GM15510 (cell line): ENCODE data around the gene PGLYRP1.

Source experiments
- POLR2A ChIP-seq: IDR thresholded peaks from 3 replicates; pipeline ENCODE4 v1.6.1; 2011; ENCODE audit warnings: borderline replicate concordance; ENCODE audit not compliant: insufficient read length; ENCODE audit errors: extremely low read depth

Gene PGLYRP1, protein sequence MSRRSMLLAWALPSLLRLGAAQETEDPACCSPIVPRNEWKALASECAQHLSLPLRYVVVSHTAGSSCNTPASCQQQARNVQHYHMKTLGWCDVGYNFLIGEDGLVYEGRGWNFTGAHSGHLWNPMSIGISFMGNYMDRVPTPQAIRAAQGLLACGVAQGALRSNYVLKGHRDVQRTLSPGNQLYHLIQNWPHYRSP

DNA sequence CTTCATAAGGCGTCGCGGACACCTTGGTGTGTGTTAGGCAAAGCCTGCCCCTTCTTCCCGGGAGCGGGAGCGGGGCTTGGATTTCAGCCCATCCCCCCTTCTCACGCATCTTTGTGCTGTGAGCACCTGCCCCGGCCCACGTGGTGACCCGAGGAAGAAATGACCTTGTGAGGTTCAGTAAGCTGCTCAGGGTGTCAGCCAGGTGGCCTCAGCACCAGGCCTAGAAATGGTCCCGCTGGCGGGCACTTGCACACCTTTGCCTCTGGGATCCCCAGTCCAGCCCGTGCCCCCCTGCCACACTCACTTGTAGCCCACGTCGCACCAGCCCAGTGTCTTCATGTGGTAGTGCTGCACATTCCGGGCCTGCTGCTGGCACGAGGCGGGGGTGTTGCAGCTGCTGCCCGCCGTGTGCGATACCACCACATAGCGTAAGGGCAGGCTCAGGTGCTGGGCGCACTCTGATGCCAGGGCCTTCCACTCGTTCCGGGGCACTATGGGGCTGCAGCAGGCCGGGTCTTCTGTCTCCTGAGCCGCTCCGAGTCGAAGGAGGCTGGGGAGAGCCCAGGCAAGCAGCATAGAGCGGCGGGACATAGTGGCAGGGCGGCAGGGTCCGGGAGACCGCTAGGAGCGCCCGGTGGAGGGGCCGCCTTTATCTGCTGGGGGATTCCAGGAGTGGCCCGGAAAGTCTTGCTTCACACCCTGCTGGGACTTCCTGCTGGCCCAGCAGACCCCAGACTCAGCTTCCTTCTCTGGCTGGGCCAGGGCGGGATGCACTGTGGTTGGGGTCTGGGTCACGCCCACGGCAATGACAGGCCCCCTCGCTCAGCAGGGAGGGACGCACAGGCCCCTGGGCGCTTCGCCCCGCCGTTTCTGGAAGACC is at the start of gene PGLYRP1:
PGLYRP1 (minus strand) TSS at position 623 of the 880 bp plus-strand sequence; CDS start at position 591, 32 bp downstream.
- TF ChIP-seq POLR2A: no peak

DNA sequence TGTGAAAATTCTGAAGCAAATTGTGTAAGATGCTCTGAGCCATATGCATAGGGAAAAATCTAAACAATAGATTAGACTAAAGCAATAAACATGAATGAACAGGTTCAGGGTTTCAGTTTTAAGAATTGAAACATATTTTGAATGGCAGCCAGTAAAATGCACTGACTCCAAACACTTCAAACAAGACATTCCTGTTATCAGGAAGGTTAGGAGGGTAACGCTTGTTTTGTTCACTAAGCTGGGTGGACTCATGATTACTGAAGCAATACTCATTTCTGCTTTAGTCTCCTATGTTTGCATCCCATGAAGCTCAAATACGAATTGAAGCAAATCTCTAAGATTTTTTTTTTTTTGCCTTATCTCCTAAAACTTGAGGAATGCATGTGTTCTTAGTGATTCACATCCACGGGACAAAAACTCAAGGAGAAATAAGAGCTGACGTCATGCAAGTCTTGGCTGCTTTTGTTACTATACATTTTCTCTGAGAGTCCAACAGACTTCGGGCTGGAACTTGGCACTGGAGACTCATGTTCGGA is 47.0 kb upstream of the PGLYRP1 start:
- no peak for TF ChIP-seq POLR2A

DNA sequence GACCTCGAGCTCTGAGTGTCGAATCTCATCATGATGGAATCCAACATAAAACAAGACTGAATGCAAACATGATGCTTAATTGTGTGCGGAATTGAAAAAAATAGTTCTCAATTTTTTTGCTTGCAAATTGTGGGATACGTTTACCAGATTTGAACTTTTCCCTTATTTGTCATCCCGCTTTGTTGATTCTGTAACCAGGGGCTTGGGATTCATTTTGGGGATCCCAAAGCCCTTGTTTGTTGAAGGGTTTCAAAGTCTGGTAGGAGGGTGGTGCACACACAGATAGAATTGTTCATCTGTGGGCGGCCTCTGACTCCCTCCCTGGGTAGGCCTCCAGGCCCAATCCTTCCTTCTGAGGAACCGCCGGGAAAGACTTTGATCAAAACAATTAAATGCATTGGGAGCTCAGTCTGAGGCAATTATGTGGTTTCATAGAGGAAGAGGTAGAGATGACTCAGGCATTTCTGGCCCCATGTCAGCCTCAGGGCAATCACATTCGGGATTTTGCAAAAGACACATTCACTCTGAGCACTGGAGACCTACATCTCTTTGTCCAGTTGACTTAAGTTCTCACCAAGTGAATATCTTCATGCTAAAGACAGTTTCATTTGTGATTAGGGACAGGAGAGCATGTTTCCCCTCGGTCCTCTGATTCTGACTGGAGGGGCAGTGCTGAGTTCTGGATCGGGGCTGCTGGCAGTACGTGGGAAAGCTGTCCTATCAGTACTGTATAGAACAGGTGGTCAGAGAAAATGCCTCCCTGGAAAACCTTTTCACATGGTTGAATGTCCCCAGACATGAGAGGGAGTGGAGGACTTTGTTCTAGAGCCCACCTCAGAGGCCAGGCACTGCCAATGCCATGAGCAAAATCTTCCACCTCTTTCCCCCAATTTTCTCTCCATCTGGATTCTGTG is 45.7 kb upstream of the PGLYRP1 start:
- TF ChIP-seq POLR2A: no peak

DNA sequence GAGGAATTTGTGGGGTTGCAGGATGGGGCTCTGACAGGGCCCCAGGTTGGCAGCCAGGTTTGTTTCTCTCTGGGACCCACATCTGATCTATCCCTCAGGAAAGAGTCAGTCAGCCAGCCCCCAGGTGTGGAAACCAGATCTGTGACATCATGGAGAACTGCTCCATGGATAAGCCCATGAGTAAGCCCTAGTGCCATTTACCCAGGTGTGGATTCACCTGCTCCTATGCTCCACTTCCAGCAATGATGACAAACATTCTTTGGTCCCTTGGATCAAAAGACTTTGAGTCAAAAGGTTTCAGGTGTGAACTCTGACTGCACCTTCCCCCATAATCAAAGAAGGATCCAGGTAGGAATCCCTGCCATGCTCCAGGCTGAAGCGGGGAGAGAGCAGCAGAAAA is 44.8 kb upstream of the PGLYRP1 start:
- no peak for TF ChIP-seq POLR2A

DNA sequence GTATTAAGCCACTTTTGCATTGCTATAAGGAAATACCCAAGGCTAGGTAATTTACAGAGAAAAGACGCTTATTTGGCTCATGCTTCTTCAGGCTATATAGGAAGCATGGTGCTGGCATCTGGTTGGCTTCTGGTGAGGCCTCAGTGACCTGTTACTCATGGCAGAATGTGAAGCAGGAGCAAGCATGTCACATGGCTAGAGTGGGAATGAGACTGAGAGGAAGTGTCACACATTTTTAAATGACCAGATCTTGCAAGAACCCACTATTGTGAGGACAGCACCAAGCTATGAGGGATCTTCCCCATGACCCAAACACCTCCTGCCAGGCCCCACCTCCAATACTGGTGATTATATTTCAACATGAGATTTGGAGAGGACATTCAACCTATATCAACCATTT is 43.6 kb upstream of the PGLYRP1 start:
- no peak for TF ChIP-seq POLR2A

DNA sequence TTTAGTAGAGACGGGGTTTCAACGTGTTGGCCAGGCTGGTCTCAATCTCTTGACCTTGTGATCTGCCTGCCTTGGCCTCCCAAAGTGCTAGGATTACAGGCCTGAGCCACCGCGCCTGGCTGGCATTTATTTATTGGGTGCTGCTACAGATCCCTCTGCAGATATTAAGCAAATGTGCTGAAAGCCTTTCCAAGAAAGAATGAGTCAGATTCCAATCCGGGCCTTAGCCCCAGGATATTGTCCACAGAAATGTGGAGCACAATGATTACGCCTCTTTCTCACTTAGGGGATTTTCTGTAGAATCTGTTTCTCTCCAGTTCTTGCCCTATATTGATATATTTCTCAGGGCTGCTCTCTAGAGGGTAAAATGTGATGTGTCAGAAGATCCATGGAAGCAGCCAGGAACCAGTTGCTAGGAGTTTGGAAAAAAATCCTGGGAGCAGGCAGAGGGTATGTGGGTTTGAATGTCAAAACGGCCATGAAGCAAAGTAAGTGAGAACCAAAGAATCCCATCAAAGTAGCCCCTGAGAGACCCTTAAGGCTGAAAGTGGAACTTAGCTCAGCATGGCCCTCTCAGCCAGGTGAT is 42.7 kb upstream of the PGLYRP1 start:
- TF ChIP-seq POLR2A: no peak

DNA sequence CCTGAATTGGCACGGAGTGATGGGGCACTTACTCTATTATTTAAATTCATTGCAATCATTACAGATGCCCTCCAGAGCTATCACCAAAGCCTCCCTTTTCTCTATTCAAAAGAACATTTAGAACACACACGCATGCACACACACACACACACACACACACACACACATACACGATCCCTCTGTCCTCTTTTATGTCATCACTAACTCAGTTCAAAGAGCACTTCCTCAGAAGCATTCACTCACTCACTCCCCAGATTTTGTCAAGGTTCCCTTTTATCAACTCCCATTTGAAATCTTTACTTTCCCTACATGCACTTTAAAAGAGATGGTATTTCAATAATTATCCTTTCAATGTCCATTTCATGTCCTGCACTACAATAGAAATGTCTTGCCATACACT is 40.3 kb upstream of the PGLYRP1 start:
- no peak for TF ChIP-seq POLR2A

DNA sequence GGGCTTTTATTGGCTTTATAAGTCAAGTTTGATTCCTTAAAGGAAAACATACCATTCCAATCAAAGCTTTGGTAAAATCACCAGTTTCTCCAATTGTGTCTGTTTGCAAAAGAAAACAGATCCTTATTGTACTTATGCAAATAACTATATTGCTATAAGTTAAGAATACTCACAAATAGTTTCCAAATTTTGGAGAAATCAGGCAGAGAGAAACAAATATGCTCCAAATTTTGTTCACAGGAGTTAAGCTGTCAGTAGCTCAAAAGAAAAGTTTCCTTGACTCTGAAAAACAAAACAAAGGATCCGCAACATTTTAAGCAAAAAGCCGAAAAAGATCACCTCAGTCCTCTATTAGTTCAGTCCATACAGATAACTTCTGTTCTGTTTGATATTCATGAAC is 37.2 kb upstream of the PGLYRP1 start:
- TF ChIP-seq POLR2A: no peak

DNA sequence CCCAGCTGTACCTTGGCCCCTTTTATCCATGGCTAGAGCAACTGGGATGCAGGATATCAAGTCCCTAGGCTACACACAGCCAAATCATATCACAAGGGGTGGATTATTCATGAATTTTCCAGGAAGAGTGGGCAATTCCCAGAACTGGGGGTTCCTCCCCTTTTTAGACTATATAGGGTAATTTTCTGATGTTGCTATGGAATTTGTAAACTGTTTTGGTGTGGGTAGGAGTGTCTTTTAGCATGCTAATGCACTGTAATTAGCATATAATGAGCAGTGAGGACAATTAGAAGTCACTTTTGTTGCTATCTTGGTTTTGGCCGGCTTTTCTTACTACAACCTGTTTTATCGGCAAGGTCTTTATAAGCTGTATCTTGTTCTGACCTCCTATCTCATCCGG is 35.9 kb upstream of the PGLYRP1 start:
- no peak for TF ChIP-seq POLR2A

DNA sequence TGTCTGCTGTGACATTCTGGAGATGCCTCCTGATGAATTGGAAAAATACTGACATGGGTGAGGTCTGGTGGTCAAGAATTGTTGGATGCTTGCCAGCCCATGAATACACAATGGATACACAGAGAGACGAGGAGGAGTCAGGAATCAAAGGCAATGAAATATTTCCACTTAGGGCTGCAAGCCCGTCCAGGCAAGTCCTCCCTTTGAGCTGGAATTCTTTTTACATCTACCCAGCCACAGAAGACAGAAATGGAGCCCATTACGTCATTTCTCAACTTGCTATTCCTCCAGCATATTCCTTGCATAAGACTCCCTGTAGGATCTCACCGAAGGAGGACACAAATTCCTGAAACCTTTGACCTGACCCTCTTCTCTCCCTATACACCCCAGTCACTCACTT is 33.7 kb upstream of the PGLYRP1 start:
- TF ChIP-seq POLR2A: no peak

DNA sequence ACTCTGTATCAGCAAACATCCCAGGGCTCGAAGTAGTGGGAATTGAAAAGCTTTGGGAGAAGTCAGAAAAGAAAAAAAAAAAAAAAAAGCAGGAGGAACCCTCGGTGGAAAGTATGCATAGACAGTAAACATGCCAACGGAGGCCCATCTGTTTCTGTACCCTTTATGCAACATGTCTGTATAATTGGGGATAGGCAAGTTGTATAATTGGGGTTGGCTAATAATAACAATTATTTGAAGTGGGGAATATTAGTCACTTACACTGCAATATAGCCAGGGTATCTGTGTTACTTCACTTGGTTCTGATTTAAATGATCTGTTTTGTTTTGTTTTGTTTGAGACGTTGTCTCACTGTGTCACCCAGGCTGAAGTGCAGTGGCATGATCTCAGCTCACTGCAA is 30.0 kb upstream of the PGLYRP1 start:
- TF ChIP-seq POLR2A: no peak

DNA sequence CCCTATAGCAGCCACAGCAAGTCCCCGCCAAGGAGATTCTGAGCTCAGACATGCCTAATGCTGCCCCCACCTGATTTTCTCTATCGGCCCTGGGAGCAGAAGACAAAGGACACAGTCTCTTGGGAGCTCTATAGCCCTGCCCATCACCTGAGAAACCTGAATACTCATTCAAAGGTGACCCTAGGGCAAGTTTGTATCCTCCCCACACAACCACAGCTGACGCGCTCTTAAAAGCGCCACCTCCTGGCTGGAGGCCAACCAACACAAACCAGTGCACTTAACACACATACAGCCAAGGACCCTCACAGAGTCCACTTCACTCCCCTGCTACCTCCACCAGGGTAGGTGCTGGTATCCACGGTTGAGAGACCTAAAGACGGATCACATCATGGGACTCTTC is 26.7 kb upstream of the PGLYRP1 start:
- TF ChIP-seq POLR2A: no peak

DNA sequence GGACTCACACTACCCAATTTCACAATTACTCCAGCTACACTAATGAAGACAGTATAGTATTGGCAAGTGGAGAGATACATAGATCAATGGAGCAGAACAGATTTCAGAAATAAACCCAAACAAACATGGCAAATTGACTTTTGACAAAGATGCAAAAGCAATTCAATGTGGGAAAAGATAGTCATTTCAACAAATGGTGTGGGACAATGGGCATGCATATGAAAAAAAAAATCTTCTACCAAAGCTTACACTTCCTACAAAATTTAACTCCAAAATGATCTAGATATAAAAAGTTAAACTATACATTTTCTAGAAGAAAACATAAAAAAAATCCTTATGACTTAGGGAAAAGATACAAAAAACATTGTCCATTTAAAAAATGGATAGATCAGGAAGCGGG is 20.7 kb upstream of the PGLYRP1 start:
- no peak for TF ChIP-seq POLR2A

DNA sequence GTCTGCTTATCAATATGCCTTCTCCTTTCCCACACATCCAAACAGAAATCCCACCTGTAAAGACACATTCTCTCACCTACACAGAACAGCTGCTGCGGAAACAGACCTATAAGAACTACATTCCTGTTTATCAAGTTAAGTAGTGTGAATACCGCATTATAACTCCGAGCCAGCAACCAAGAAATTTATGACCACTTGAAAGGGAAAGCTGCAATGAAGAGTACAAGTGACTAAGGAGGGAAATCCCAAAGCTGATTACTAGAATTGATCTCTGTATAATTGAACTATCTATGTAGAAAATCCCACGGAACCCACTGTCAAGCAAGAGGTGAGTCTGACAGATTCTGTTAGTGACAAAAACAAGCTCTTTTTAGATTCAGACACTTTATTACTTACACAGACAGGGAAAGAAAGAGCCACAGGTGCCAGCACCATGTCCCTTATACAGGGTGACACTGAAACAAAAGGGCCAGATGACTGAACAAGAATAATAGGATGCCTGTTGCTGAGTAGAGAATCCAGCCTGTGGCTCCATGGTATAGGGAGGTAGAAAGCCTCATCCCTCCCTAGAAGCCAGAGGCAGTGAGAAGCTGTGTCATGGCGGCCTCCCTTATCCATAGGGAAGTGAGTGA is 19.5 kb upstream of the PGLYRP1 start:
- no peak for TF ChIP-seq POLR2A
